Ovary (tissue), 10 donors: Measurements from ENCODE around the gene VGF. TPM values are rescaled to one million over a fixed set of nuclear protein-coding genes. Genes with fewer than 3 reads are reported as not detected.
A peak's percentile ranks its signal among the peaks of the same experiment; 100 is the strongest.

Experiments used
- DNase-seq, 5 donors: peaks; one replicate each; pipeline ENCODE4 v3.0.0-alpha.2; 2019 to 2020
- H3K27ac ChIP-seq, 2 donors: fragments of 200-600 bp; one replicate each; pipeline versions ENCODE4 v1.5.1 to v1.8.0; 2019 to 2022
- H3K27me3 ChIP-seq: fragments of 200-600 bp; one replicate; pipeline ENCODE4 v1.8.0; 2022
- H3K36me3 ChIP-seq: fragments of 200-600 bp; sonication (generic); one replicate; pipeline ENCODE4 v1.5.1; 2019
- H3K4me1 ChIP-seq: one replicate; pipeline ENCODE4 v1.8.1; 2013; ENCODE audit warnings: mild to moderate bottlenecking, moderate library complexity; ENCODE audit not compliant: insufficient read depth
- H3K4me3 ChIP-seq: fragments of 200-600 bp; sonication (generic); one replicate; pipeline ENCODE4 v1.5.1; 2017
- H3K9me3 ChIP-seq, 2 donors: fragments of 200-600 bp in 1 of 2; sonication (generic) in 1 of 2; one replicate each; pipeline versions ENCODE4 v1.5.1 to v1.8.1; 2013 to 2019; ENCODE audit warnings: mild to moderate bottlenecking in 1 of 2, moderate library complexity in 1 of 2
- EP300 ChIP-seq: sonication (generic); formaldehyde crosslinking; IDR thresholded peaks from one replicate; pipeline ENCODE4 v1.6.1; 2017; ENCODE audit warnings: antibody characterized with exemption
- POLR2A ChIP-seq: fragments of 450-650 bp; IDR thresholded peaks from one replicate; pipeline ENCODE4 v1.6.1; 2017; ENCODE audit warnings: antibody characterized with exemption, mild to moderate bottlenecking, moderate library complexity
- WGBS, 3 donors: extraction: QIAGEN DNeasy Blood & Tissue Kit in 1 of 3; methylation state at CpG; one replicate each; pipeline versions ENCODE4 v1.1.5 to v1.1.7; 2013 to 2017; 5-methylcytosine and 5-hydroxymethylcytosine counted together
- intact Hi-C, 4 donors: fragments of 100-400 bp; cut with DNase I; formaldehyde crosslinking; loops; one replicate each; pipeline versions ENCODE4 v1.11.0 to v1.15.1; 2022 to 2023
- long read RNA-seq, 3 donors: library from polyadenylated mRNA in 2 of 3; unstranded in 2 of 3; transcript quantifications; one replicate each; pipeline ENCODE4 v2.0.0 and lab custom pipeline, GENCODE V29; 2021 to 2026
- polyA plus RNA-seq, 2 donors: library from polyadenylated mRNA; stranded (reverse); fragments of 200-250 nt in 1 of 2; fragments of 350-450 nt in 1 of 2; fragmentation: Illumina TruSeq in 1 of 2; extraction: RNeasy Lipid Tissue Mini Kit (QIAGEN cat#74804) in 1 of 2; gene quantifications; one replicate each; pipeline ENCODE4 v1.2.3, GENCODE V29; 2013 to 2014
- total RNA-seq, 7 donors: library from RNA; depleted of rRNA in 2 of 7; stranded (reverse); fragments of >200 nt in 2 of 7; fragmentation: NEBNext Ultra II Directional in 3 of 7; extraction: Animal tissue kit (Norgen Biotek cat#: 25700) in 3 of 7; gene quantifications; one replicate each; pipeline versions ENCODE4 v1.1.0 to v1.2.4, GENCODE V29; 2016 to 2023
- TF ChIP-seq, protein P1 (sequence below), 3 donors: fragments of 450-650 bp in 2 of 3; fragments of 200-600 bp in 1 of 3; IDR thresholded peaks; one replicate each; pipeline versions ENCODE4 v1.5.1 to v1.8.0; 2016 to 2022; ENCODE audit warnings: antibody characterized with exemption in 3 of 3, mild to moderate bottlenecking in 1 of 3
- donor health status: DM: no; HTN: no; CAD: no; lungs with moderate emphysema.
- donor health status: DM: no; HTN: no; CAD: no.
- donor health status: Bipolar disorder and iron deficiency.
- donor health status: DM: yes; HTN: yes; CAD: no.
- donor health status: DM: no; HTN: no; CAD: no.
- donor health status: DM: yes; HTN: yes; CAD: no.

VGF gene
- total RNA-seq (under 1 TPM in 1 of 7 donors, not detected in 6; 0.20 TPM), polyA plus RNA-seq (under 1 TPM in 1 of 2 donors, not detected in 1; 0.04 TPM)
- long read RNA-seq, donor 1, result 0 reads
- long read RNA-seq, donor 2, partial matches to known transcripts, result 0 of 1 reads
- long read RNA-seq, donor 2, other reads (novel, unspliced or antisense), result 0 of 1 reads
- long read RNA-seq, donor 3, result 0 reads

DNA sequence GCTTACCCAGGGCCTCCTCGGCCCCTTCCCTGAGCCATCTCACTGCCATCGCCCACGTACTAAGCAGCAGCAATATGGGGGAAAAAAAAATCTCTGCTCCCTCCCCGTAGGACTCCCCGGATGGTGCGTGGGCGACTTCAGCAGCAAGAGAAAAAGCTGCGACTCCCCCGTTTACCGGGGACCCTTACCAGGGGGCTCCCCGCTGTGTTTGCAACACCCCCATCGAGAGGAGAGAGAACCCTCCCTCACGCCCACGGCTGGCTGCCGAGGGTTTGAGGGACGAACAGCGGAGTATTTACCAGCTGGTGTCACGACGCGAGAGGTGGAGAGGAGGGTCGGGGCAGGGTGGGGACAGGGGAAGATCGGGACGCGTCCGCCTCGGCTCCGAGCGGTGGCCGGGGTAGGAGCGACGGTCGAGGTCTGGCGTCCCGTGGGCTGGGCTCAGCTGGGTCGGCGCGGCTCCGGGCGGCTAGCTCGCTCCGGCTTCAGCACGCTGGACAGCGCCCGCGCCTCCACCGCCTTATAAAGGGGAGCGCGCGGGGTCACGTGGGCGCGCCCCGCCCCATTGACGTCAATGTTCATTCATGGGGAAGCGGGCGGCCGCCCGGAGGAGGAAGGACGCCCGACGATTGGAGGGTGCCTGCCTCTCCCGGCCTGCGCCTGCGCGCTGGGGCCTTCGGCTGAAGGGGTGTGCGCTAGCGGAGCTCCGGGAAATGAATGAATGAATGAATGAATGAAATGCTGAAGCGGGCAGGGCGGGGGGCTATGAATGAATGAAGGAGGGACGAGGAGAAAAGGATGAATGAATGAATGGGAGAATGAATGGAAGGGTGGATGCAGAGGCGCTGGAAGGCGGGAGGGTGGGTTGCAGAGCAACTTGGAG lies at the start of gene VGF:
VGF (minus strand) TSS at position 495 of the 883 bp plus-strand sequence. CDS start 726 bp downstream, outside the sequence.
- 1 to 2% (median 1%) methylated on average over 69 to 74 of the region's 74 CpGs for WGBS, 3 donors
- Histone ChIP-seq H3K27ac (no peak within 1 kb of the TSS), H3K9me3 (no peaks in the 10 kb centered on the region), H3K27me3 (peaks cover 2% of the 10 kb centered on the region), H3K4me3 (no peak within 1 kb of the TSS), H3K4me1 (peaks cover 15% of the 10 kb centered on the region), H3K36me3 (no peaks in the 10 kb centered on the region)
- intact Hi-C loops, result loop anchor here in 3 of 4 donors (5.0 to 10.0 kb wide), 3 partner anchors 77 to 271 kb away; partner anchors contain the start of gene ACHE (in 1 of the 3)
- TF ChIP-seq, protein P1, sequence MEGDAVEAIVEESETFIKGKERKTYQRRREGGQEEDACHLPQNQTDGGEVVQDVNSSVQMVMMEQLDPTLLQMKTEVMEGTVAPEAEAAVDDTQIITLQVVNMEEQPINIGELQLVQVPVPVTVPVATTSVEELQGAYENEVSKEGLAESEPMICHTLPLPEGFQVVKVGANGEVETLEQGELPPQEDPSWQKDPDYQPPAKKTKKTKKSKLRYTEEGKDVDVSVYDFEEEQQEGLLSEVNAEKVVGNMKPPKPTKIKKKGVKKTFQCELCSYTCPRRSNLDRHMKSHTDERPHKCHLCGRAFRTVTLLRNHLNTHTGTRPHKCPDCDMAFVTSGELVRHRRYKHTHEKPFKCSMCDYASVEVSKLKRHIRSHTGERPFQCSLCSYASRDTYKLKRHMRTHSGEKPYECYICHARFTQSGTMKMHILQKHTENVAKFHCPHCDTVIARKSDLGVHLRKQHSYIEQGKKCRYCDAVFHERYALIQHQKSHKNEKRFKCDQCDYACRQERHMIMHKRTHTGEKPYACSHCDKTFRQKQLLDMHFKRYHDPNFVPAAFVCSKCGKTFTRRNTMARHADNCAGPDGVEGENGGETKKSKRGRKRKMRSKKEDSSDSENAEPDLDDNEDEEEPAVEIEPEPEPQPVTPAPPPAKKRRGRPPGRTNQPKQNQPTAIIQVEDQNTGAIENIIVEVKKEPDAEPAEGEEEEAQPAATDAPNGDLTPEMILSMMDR (IDR thresholded peaks at IDR 0.05), result no peak
- TF ChIP-seq EP300 (no peak), POLR2A (no peak)
- DNase-seq, result peak; percentile 78 to 93 (median 88)

- intact Hi-C loops, result no loop called here
- no peaks in the 10 kb centered on the region for H3K36me3 ChIP-seq
- no peak overlapping the region for H3K4me3 ChIP-seq
- H3K27ac ChIP-seq, result no peak overlapping the region
- no peak for DNase-seq
- no peaks in the 10 kb centered on the region for H3K27me3 ChIP-seq
- TF ChIP-seq, protein P1 (IDR thresholded peaks at IDR 0.05), result no peak
- TF ChIP-seq EP300, result no peak
- TF ChIP-seq POLR2A, result no peak
- H3K9me3 ChIP-seq, result no peaks in the 10 kb centered on the region
- 84 to 91% (median 90%) methylated on average over 6 to 8 of the region's 8 CpGs for WGBS, 3 donors
- H3K4me1 ChIP-seq, result peaks cover 6% of the 10 kb centered on the region
Measured at GRCh38 chr7:101212014-101212413, 46.6 kb upstream of the VGF start.

- intact Hi-C loops, result no loop called here
- H3K9me3 ChIP-seq, result no peaks in the 10 kb centered on the region
- H3K27me3 ChIP-seq, result no peaks in the 10 kb centered on the region
- no peaks in the 10 kb centered on the region for H3K36me3 ChIP-seq
- no peak overlapping the region for H3K27ac ChIP-seq
- 94 to 96% (median 94%) methylated on average over 24 of the region's 24 CpGs for WGBS, 3 donors
- TF ChIP-seq EP300 (no peak), POLR2A (no peak)
- DNase-seq, result no peak
- peaks cover 2% of the 10 kb centered on the region for H3K4me1 ChIP-seq
- no peak overlapping the region for H3K4me3 ChIP-seq
Measured at GRCh38 chr7:101211501-101211900, 46.1 kb upstream of the VGF start.

GRCh38 chr7:101210143-101210542 lies 44.8 kb upstream of the VGF start:
- intact Hi-C loops, result no loop called here
- Histone ChIP-seq H3K27me3 (no peaks in the 10 kb centered on the region), H3K4me1 (no peaks in the 10 kb centered on the region), H3K9me3 (no peaks in the 10 kb centered on the region), H3K4me3 (no peak overlapping the region), H3K27ac (no peak overlapping the region), H3K36me3 (no peaks in the 10 kb centered on the region)
- 89 to 91% (median 89%) methylated on average over 17 to 19 of the region's 19 CpGs for WGBS, 3 donors
- DNase-seq, result no peak
- TF ChIP-seq POLR2A, result no peak
- TF ChIP-seq, protein P1 (IDR thresholded peaks at IDR 0.05), result no peak
- no peak for TF ChIP-seq EP300
